Erythroblast (primary cell): Measurements from ENCODE around the gene GPRIN3.
"Not testable (repeated sequence)": the region's sequence is repeated elsewhere in the genome, so short reads cannot be mapped to it uniquely, and the experiment has no call there.

Experiments
- DNase-seq, 2 experiments: peaks; one replicate each; lab custom pipeline; 2025; lab: John Stamatoyannopoulos, UW
- GATA1 ChIP-seq: IDR thresholded peaks from 2 replicates; pipeline ENCODE4 v1.6.1; 2011; ENCODE audit warnings: low read depth, mild to moderate bottlenecking, control low read depth, low read length, moderate library complexity
- POLR2A ChIP-seq: IDR thresholded peaks from 2 replicates; pipeline ENCODE4 v1.6.1; 2011; ENCODE audit warnings: mild to moderate bottlenecking, low read length

Gene GPRIN3

DNA sequence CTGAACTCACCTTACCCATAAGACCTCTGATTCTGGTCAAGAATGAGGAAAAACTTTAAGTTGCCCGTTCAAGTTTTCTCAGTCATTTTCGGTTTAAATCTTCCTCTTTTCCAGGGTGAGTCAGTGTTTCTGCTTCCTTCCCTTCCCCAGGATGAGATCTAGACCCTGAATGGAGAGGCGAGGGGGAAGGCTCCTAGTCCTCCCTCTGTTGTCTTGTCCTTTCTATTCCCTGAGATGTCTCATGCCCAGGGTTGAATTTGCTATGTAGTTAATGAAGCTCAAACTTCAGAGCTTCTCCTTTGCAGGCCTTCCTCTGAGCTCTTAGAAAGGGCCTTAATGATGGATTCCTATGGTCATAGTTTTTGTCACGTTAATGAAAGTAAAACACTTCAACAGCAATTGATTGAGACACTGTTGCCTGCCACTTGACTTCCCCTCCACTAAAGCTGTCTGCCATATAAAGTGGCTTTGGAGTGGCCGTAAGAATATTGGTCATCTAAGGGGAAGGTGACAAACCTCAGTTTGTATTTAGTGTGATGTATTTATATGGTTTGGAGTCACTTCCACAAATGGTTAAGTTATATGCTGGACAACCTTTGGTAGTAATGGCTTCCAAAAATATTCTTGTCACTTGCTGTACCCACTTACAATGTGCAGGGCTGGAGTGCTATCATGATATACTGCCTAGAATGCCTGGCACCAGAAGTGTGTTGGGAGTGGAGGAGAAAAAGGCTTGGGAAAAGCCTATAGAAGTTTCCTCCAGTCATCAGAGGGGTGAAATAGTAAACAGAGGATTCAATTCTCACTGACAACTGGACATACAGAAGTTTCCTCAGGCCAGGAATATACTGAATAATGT is 24.3 kb upstream of the GPRIN3 start:
- no peak for DNase-seq
- TF ChIP-seq POLR2A = no peak
- no peak for TF ChIP-seq GATA1

DNA sequence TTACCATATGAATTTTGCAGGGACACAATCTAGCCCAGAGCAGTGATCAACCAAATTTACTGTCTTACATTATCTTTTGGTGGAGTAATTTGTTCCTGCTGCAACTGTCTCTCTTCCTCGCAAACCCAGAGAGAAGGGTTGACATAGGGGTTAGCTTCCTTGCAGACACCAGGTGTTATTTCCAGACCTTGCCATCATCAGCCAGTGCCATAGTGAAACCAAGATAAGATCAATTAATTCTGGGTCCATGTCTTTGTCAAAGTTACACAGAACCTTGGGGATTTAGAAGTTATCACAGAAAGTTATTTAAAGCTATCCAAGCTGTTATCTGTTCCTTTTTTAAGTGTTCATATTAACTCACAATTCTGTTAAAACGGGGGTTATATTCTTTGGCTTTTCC is 23.6 kb upstream of the GPRIN3 start:
- TF ChIP-seq POLR2A (no peak), GATA1 (no peak)
- DNase-seq = no peak

DNA sequence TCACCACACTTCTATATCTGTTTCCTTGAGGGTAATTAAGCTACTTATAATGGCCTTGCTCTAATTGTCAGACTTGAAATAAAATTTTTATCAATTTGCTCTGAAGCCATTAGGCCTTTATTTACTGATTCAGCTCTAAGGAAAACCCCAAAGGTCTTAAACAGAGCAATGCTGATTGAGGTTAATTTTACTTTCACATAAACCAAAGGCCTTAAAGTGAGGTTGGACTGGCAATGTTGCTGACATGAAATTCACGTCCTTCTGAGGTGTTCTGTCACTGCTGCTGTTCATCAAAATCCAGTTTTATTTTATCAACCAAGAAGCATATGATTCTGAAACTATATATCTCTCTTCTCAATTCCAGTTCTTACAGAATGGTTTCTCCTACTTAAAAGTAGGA is 21.7 kb upstream of the GPRIN3 start:
- DNase-seq = no peak
- TF ChIP-seq POLR2A = no peak
- TF ChIP-seq GATA1 = no peak

DNA sequence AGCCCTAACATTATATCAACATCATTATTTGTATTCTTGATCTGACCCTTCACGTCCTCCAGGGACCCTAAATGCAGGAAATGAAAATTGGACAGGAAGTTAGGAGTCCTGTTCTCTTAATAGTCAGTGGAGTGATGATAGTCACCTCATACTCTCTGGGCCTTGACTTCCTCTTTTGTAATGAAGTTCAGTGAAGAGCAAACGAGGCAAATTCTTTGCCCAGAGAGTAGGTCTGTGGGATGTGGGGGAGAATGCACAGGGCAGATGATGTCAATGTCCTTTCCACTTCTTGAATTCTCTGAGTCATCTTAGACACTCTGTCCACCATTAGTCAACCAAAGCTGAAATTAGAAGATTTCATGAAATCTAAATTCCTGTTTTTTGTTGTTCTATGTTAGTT is 17.1 kb upstream of the GPRIN3 start:
- no peak for TF ChIP-seq POLR2A
- TF ChIP-seq GATA1 = no peak
- DNase-seq = no peak

DNA sequence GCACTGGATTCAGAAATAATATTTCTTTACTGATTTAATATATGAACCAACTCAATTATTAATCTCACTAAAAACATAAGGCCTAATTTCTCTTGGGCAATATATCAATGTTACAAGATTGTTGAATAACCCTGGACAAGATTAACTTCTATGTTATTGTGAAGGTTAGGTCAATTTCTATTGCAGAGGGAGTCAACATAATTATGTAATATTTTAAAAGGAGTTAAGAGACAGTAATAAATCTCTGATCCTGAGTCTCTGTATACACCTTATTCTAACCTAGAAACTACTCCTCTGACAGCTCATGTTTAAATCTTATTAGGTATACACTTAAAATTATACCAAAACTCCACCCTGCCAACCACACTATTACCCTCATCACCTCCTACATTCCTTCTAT is 15.1 kb upstream of the GPRIN3 start:
- TF ChIP-seq GATA1 = no peak
- no peak for TF ChIP-seq POLR2A

DNA sequence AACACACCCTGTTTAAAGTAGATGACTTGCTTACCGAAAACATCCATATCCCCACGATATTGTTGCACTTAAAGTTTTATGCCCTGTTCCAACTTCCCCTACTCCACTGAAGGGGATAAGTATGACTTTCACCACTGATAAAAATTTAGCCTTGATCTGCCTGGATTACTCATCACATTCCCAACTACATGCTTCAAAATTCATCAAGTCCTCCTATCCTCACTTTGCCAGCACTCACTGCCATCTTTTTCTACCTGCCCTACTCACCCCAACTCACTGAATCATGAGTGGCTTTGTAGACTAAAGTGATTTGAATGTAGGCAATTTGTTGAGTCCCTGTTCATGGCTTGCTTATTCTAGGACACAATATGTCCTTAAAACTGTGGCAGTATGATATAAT is 12.2 kb upstream of the GPRIN3 start:
- no peak for DNase-seq
- TF ChIP-seq POLR2A (no peak), GATA1 (no peak)

More for the DNA sequence above, 15.1 kb upstream of the GPRIN3 start:
- no peak for DNase-seq

DNA sequence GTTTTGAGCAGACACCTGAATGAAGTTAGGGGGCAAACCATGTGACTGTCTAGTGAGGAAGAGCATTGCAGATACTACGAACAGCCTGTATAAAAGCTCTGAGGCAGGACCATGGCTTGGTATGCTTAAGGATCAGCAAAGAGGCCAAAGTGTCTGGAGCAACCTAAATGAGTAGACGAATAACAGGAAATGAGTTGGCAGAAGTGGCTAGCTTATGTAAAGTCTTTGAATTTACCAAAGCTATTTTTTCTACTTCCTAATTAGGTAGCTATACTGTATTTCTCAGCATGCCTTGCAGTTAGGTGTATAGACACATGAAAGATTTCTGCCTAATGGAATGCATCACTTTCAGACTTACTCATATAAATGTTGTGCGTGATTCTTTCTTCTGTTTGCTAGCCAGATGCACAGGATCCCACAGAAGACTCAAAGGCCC is 9.3 kb upstream of the GPRIN3 start:
- TF ChIP-seq GATA1 (no peak), POLR2A (no peak)
- DNase-seq = no peak

DNA sequence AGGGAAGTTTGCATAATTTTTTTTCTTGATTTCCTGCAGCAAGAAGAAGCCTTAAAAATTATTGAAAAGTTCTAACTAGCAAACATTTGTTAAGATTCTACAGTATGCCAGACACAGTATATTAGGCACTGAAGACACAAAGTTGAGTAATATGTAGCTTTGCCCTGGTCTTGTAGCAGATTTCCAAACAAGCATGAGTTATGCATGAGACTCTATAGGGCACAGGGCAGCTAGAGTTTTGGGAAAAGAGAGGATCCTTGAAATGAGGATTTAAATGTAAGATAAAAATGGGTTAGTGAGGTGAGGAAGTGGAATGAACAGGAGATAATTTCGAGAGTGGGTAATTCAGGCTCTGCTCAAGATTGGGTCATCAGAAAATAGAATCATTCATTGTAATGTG is 8.6 kb upstream of the GPRIN3 start:
- TF ChIP-seq GATA1 = no peak
- TF ChIP-seq POLR2A = no peak
- no peak for DNase-seq

DNA sequence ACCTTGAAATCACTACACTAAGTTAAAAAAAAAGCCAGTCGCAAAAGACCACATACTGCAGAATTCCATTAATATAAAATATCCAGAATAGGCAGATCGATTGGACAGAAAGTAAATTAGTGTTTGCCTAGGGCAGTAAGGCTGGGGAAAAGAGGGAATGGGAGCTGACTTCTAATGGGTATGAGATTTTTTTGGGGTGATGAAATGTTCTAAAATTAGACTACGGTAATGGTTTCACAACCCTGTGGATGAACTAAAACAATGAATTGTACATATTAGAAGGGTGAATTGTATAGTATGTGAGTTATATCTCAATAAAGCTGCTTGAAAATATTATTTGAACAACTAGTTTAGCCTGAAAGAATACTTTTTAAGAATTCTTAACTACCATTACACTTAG is 6.7 kb upstream of the GPRIN3 start:
- DNase-seq = no peak
- TF ChIP-seq GATA1 (no peak), POLR2A (no peak)

DNA sequence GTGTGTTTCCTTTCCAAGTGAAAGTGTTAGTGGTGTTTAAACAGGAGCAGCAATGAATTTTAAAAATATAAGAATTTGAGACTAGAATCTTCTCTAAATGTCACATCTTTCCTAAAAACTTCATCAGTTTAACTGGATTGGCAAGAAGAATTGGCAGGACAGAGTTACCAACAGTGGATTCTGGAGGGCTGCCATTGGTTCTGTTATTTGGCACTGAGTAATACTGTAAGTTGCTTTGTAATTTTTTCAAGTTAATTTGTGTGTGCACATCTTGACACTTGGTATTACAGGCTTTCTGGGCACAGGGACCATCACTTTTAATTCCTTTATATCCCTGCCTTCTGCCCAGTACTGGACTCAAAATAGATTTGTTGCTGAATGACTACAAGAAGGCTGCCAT is 4.5 kb upstream of the GPRIN3 start:
- TF ChIP-seq GATA1 (no peak), POLR2A (no peak)
- DNase-seq = no peak

DNA sequence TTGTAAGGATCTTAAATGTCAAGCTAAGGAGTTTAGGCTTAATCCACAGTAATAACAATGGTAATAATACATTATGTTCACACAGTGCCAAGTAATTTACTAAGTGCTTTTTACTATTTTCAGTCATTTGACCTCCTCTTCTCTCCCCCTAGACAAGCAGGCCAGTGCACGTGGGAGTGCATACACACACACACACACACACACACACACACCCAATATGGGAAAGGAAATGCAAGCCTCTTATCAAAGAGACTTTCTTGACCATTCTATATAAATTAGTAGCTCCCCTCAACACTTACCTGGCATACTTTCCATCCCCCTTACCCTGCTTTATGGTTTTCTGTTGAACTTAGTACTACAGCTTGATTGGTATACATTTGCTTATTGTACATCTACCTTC is 3.8 kb upstream of the GPRIN3 start:
- DNase-seq = no peak
- no peak for TF ChIP-seq GATA1
- TF ChIP-seq POLR2A = no peak

DNA sequence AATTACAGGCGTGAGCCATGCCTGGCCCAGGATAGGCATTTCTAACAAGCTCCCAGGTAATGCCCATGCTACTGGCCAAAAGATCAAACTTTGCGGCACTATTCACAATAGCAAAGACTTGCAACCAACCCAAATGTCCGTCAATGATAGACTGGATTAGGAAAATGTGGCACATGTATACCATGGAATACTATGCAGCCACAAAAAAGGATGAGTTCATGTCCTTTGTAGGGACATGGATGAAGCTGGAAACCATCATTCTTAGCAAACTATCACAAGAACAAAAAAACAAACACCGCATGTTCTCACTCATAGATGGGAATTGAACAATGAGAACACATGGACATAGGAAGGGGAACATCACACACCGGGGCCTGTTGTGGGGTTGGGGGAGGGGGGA is 1.6 kb upstream of the GPRIN3 start:
- not testable (repeated sequence) for DNase-seq

DNA sequence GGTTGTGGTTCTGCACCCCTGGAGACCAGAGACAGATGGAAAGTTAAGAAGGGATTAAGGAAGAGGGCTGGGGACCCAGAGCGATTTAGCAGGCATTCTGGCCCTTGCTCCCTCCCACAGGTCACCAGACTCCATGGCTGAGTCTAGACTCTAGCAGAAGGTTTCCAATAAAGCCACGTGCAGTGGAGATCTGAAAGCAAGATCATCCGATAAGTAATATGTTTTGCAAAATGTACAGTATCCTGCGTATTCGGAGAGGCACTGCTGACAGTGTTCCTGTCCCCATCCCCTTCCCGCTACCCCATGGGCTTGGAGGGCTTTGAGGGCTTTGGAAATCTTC is 531 bp upstream of the GPRIN3 start:
- TF ChIP-seq GATA1 = no peak
- TF ChIP-seq POLR2A = no peak
- no peak for DNase-seq

DNA sequence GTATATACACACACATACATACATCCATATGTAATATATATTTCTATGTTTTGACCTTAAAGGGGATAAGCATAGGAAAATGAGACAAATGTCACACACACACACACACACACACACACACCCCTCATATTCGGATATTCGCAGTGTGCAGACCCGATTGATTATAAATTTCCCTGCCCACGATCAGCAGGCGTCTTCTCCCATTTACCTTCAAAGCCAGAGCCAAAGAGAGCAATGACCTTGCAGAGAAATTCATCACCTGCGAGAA is 488 bp downstream of the GPRIN3 start:
- no peak for TF ChIP-seq GATA1
- no peak for TF ChIP-seq POLR2A

DNA sequence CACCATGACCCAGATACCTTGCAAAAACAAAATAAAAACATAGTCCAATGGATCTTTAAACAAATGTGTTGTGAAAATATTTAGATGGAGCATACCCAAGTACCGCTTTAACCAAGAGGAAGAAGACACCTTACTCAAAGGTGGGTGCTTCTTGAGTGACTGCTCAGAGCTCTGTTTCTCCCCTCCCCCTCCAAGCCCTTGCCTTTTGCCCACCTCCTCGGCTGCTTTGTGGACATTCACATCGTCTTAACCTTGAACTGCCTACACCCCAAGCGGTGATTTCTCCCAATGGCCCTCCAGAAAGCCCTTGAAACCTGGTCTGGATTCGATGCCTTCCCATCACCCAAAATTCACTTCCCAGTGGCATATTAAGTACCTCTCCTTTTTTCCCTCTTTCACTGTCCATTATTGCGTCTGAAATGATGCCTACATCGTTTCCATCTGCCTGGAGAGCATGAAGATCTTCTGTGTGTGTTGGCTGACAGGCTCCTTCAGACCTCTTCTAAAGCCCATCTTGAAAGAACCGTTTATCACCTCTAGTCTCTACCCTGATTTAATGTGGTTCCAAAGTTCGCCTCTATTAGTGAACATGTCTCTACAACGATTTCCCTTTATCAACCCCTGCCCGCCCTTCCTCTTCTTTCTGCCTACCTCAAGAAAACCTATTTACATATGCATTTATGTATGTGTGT is 968 bp downstream of the GPRIN3 start:
- no peak for TF ChIP-seq GATA1
- TF ChIP-seq POLR2A = no peak
- no peak for DNase-seq

More for the DNA sequence above, 488 bp downstream of the GPRIN3 start:
- no peak for DNase-seq
